Naive thymus-derived CD8-positive, alpha-beta T cell (primary cell): ENCODE measurements around the gene MYO19. TPM values are rescaled to one million over a fixed set of nuclear protein-coding genes. Genes with fewer than 3 reads are reported as not detected.
"Not testable (repeated sequence)": the region's sequence is repeated elsewhere in the genome, so short reads cannot be mapped to it uniquely, and the experiment has no call there.

Experiments
- ATAC-seq, 2 donors: fragments of 150-1000 bp; cut with Tn5 transposase in 1 of 2; sonication (Bioruptor Pico), chemical (Tn5 transposase) in 1 of 2; 1 replicate in 1 of 2; 2 replicates in 1 of 2; pipeline ENCODE4 v1.10.0; 2021; ENCODE audit warnings: mild to moderate bottlenecking in 2 of 2, moderate library complexity in 2 of 2
- POLR2A ChIA-PET: fragments of 350-600 bp; sonication (Branson Sonifier 250); formaldehyde crosslinking; loops from one replicate; lab custom pipeline; 2021; ENCODE audit warnings: antibody characterized with exemption; lab: Charles Lee
- DNase-seq, 10 donors: peaks; one replicate each; pipeline versions ENCODE4 v3.0.0 to v3.0.0-alpha.2; 2020 to 2022
- H3K27ac Mint-ChIP-seq, 10 donors: one replicate each; pipeline ENCODE4 v1.8.0; 2020 to 2022; ENCODE audit warnings: mild to moderate bottlenecking in 10 of 10, mixed read lengths in 10 of 10, moderate library complexity in 4 of 10, inconsistent platforms in 1 of 10
- H3K27me3 Mint-ChIP-seq, 5 donors: one replicate each; pipeline ENCODE4 v1.8.0; 2021 to 2022; ENCODE audit warnings: mixed read lengths in 5 of 5
- H3K36me3 Mint-ChIP-seq, 3 donors: one replicate each; pipeline ENCODE4 v1.8.0; 2020 to 2022; ENCODE audit warnings: mixed read lengths in 3 of 3, mild to moderate bottlenecking in 2 of 3, inconsistent platforms in 1 of 3
- H3K4me1 Mint-ChIP-seq, 4 donors: one replicate each; pipeline ENCODE4 v1.8.0; 2021 to 2022; ENCODE audit warnings: mixed read lengths in 4 of 4
- H3K4me3 Mint-ChIP-seq, 10 donors: one replicate each; pipeline ENCODE4 v1.8.0; 2020 to 2022; ENCODE audit warnings: mild to moderate bottlenecking in 10 of 10, mixed read lengths in 10 of 10, moderate library complexity in 6 of 10, inconsistent platforms in 1 of 10
- H3K9me3 Mint-ChIP-seq, 9 donors: one replicate each; pipeline ENCODE4 v1.8.0; 2020 to 2022; ENCODE audit warnings: mixed read lengths in 9 of 9, mild to moderate bottlenecking in 3 of 9, inconsistent platforms in 1 of 9, moderate library complexity in 1 of 9
- polyA plus RNA-seq, 3 donors: library from polyadenylated mRNA; unstranded; fragments of 300-500 nt; fragmentation: Illumina TruSeq; gene quantifications; one replicate each; pipeline ENCODE4 v1.2.3, GENCODE V29; 2021
- total RNA-seq, 8 experiments: library from RNA in 2 of 8; stranded (reverse) in 2 of 8; gene quantifications; one replicate each; pipeline ENCODE4 v1.2.3 and lab custom pipeline; 2021 to 2026

Gene MYO19
- total and polyA plus RNA-seq, 5 experiments from 2014 or later, result 2.3 to 74.2 (median 4.6) TPM

GRCh38 chr17:36527621-36528250, 6.9 kb downstream of the MYO19 start:
- no peak for DNase-seq
- Mint-ChIP-seq H3K27ac (peak overlapping the region in 2 of 10 donors; percentile 40 to 57), H3K27me3 (no peaks in the 10 kb centered on the region), H3K36me3 (peaks cover 0 to 56% (median 26%) of the 10 kb centered on the region in 3 donors), H3K9me3 (no peaks in the 10 kb centered on the region), H3K4me1 (peaks cover 0 to 15% (median 11%) of the 10 kb centered on the region in 4 donors), H3K4me3 (no peak overlapping the region)
- no peak for ATAC-seq
- POLR2A ChIA-PET, result interaction anchor here (1.3 kb wide), 1 partner anchor 18 kb away, joined by 4 read pairs; the partner anchor contains the start of gene GGNBP2

GRCh38 chr17:36525888-36526287, 8.8 kb downstream of the MYO19 start:
- H3K4me1 Mint-ChIP-seq, result peaks cover 0 to 15% (median 8%) of the 10 kb centered on the region in 4 donors
- H3K36me3 Mint-ChIP-seq, result peaks cover 0 to 62% (median 26%) of the 10 kb centered on the region in 3 donors
- POLR2A ChIA-PET, result interaction anchor here (0.6 kb wide), 1 partner anchor 38 kb away, joined by 3 read pairs; no protein-coding TSS in a partner anchor

GRCh38 chr17:36525113-36525512, 9.6 kb downstream of the MYO19 start:
- H3K4me1 Mint-ChIP-seq, result peaks cover 0 to 15% (median 8%) of the 10 kb centered on the region in 4 donors
- peaks cover 5 to 69% (median 34%) of the 10 kb centered on the region in 3 donors for H3K36me3 Mint-ChIP-seq
- DNase-seq (no peak), ATAC-seq (no peak)
- H3K27ac Mint-ChIP-seq, result peak overlapping the region in 2 of 10 donors; percentile 22 to 67
- no peaks in the 10 kb centered on the region for H3K9me3 Mint-ChIP-seq
- no peak overlapping the region for H3K4me3 Mint-ChIP-seq
- POLR2A ChIA-PET, result interaction anchor here (0.6 to 2.1 kb wide), 3 partner anchors 10 to 37 kb away, joined by 3 to 12 read pairs (median 4); partner anchors contain the start of genes MYO19 and PIGW
- no peaks in the 10 kb centered on the region for H3K27me3 Mint-ChIP-seq

More at GRCh38 chr17:36525888-36526287, 8.8 kb downstream of the MYO19 start:
- ATAC-seq, result no peak
- Mint-ChIP-seq H3K4me3 (no peak overlapping the region), H3K27me3 (no peaks in the 10 kb centered on the region), H3K27ac (peak overlapping the region in 2 of 10 donors; percentile 16 to 33), H3K9me3 (no peaks in the 10 kb centered on the region)
- no peak for DNase-seq

- peaks cover 0 to 15% (median 7%) of the 10 kb centered on the region in 4 donors for H3K4me1 Mint-ChIP-seq
- no peaks in the 10 kb centered on the region for H3K27me3 Mint-ChIP-seq
- POLR2A ChIA-PET, result interaction anchor here (1.0 to 2.1 kb wide), 3 partner anchors 10 to 18 kb away, joined by 3 to 12 read pairs (median 4); partner anchors contain the start of genes MYO19 and PIGW
- H3K36me3 Mint-ChIP-seq, result peaks cover 5 to 70% (median 38%) of the 10 kb centered on the region in 3 donors
- peak overlapping the region in 3 of 10 donors; percentile 1 to 68 (median 39) for H3K27ac Mint-ChIP-seq
- H3K4me3 Mint-ChIP-seq, result no peak overlapping the region
- ATAC-seq (no peak), DNase-seq (no peak)
- no peaks in the 10 kb centered on the region for H3K9me3 Mint-ChIP-seq
These were observed 10.2 kb downstream of the MYO19 start for GRCh38 chr17:36524428-36524876.

- ATAC-seq, result no peak
- H3K4me1 Mint-ChIP-seq, result peaks cover 0 to 15% (median 6%) of the 10 kb centered on the region in 4 donors
- DNase-seq, result no peak
- POLR2A ChIA-PET, result interaction anchor here (0.7 to 2.1 kb wide), 2 partner anchors 12 to 20 kb away, joined by 4 to 12 read pairs; partner anchors contain the start of genes MYO19 and PIGW
- no peaks in the 10 kb centered on the region for H3K9me3 Mint-ChIP-seq
- H3K4me3 Mint-ChIP-seq, result no peak overlapping the region
- no peaks in the 10 kb centered on the region for H3K27me3 Mint-ChIP-seq
- H3K36me3 Mint-ChIP-seq, result peaks cover 5 to 71% (median 38%) of the 10 kb centered on the region in 3 donors
- no peak overlapping the region for H3K27ac Mint-ChIP-seq
These were observed 11.6 kb downstream of the MYO19 start for GRCh38 chr17:36523113-36523512.

GRCh38 chr17:36515837-36516236, 18.8 kb downstream of the MYO19 start:
- DNase-seq (no peak), ATAC-seq (no peak)
- Mint-ChIP-seq H3K27me3 (no peaks in the 10 kb centered on the region), H3K36me3 (peaks cover 5 to 35% (median 15%) of the 10 kb centered on the region in 3 donors), H3K9me3 (no peaks in the 10 kb centered on the region), H3K4me3 (no peak overlapping the region), H3K4me1 (no peaks in the 10 kb centered on the region), H3K27ac (no peak overlapping the region)
- POLR2A ChIA-PET, result no interaction called here

GRCh38 chr17:36514856-36515255, 19.8 kb downstream of the MYO19 start:
- no peaks in the 10 kb centered on the region for H3K9me3 Mint-ChIP-seq
- DNase-seq (no peak), ATAC-seq (no peak)
- POLR2A ChIA-PET, result interaction anchor here (1.1 kb wide), 1 partner anchor 10 kb away, joined by 3 read pairs; no protein-coding TSS in a partner anchor
- H3K4me3 Mint-ChIP-seq, result no peak overlapping the region
- H3K36me3 Mint-ChIP-seq, result peaks cover 0 to 25% (median 12%) of the 10 kb centered on the region in 3 donors
- H3K27ac Mint-ChIP-seq, result peak overlapping the region in 1 of 10 donors; percentile 66
- no peaks in the 10 kb centered on the region for H3K4me1 Mint-ChIP-seq
- H3K27me3 Mint-ChIP-seq, result no peaks in the 10 kb centered on the region

GRCh38 chr17:36512641-36513040, 22.0 kb downstream of the MYO19 start:
- DNase-seq (no peak), ATAC-seq (no peak)
- no peaks in the 10 kb centered on the region for H3K9me3 Mint-ChIP-seq
- no peaks in the 10 kb centered on the region for H3K27me3 Mint-ChIP-seq
- H3K36me3 Mint-ChIP-seq, result peaks cover 0 to 16% (median 9%) of the 10 kb centered on the region in 3 donors
- no peak overlapping the region for H3K4me3 Mint-ChIP-seq
- POLR2A ChIA-PET, result no interaction called here
- no peaks in the 10 kb centered on the region for H3K4me1 Mint-ChIP-seq
- peak overlapping the region in 1 of 10 donors; percentile 11 for H3K27ac Mint-ChIP-seq

- Mint-ChIP-seq H3K27ac (no peak overlapping the region), H3K9me3 (no peaks in the 10 kb centered on the region), H3K27me3 (no peaks in the 10 kb centered on the region), H3K4me1 (peaks cover 0 to 2% (median 0%) of the 10 kb centered on the region in 4 donors), H3K36me3 (peaks cover 0 to 13% (median 5%) of the 10 kb centered on the region in 3 donors), H3K4me3 (no peak overlapping the region)
- no peak for DNase-seq
- POLR2A ChIA-PET, result no interaction called here
- no peak for ATAC-seq
These were observed 23.5 kb downstream of the MYO19 start for GRCh38 chr17:36511216-36511615.

- H3K36me3 Mint-ChIP-seq, result peaks cover 0 to 17% (median 5%) of the 10 kb centered on the region in 3 donors
- peak overlapping the region in 2 of 10 donors; percentile 38 to 68 for H3K27ac Mint-ChIP-seq
- H3K27me3 Mint-ChIP-seq, result no peaks in the 10 kb centered on the region
- H3K9me3 Mint-ChIP-seq, result no peaks in the 10 kb centered on the region
- DNase-seq (no peak), ATAC-seq (no peak)
- POLR2A ChIA-PET, result no interaction called here
- H3K4me1 Mint-ChIP-seq, result peaks cover 0 to 4% (median 0%) of the 10 kb centered on the region in 4 donors
- no peak overlapping the region for H3K4me3 Mint-ChIP-seq
These were observed 24.0 kb downstream of the MYO19 start for GRCh38 chr17:36510636-36511035.

- Mint-ChIP-seq H3K9me3 (no peaks in the 10 kb centered on the region), H3K4me3 (no peak overlapping the region), H3K4me1 (peaks cover 0 to 7% (median 0%) of the 10 kb centered on the region in 4 donors), H3K27ac (peak overlapping the region in 1 of 10 donors; percentile 66), H3K27me3 (no peaks in the 10 kb centered on the region), H3K36me3 (peaks cover 0 to 21% (median 5%) of the 10 kb centered on the region in 3 donors)
- no peak for ATAC-seq
- no peak for DNase-seq
- POLR2A ChIA-PET, result no interaction called here
These were observed 25.2 kb downstream of the MYO19 start for GRCh38 chr17:36509272-36509985.

GRCh38 chr17:36508439-36508838, 26.2 kb downstream of the MYO19 start:
- H3K27me3 Mint-ChIP-seq, H3K27ac Mint-ChIP-seq, H3K4me3 Mint-ChIP-seq, DNase-seq, POLR2A ChIA-PET, ATAC-seq, H3K9me3 Mint-ChIP-seq, H3K4me1 Mint-ChIP-seq: not testable (repeated sequence)
- peaks cover 0 to 21% (median 5%) of the 10 kb centered on the region in 3 donors for H3K36me3 Mint-ChIP-seq
